8988T (cell line): ENCODE data around the gene FIGN.

Source experiments
- DNase-seq: peaks from one replicate; pipeline ENCODE4 v3.0.0; 2011

The FIGN gene

DNA sequence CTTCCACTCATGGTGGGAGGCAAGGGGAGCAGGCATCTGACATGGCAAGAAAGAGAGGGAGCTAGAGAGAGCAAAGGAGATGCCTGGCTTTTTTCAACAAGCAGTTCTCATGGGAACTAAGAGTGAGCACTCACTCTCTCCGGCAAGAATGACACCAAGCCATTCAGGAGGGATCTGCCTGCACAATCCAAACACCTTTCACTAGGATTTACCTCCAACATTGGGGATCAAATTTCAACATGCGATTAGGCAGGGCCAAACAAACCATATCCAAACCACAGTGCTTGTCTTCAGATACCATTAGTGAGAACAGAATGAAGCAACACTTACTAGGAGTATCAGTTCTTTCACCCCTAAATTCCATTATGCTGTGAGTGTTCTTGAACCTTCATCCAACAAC is 77.3 kb downstream of the FIGN start:
- DNase-seq = no peak

DNA sequence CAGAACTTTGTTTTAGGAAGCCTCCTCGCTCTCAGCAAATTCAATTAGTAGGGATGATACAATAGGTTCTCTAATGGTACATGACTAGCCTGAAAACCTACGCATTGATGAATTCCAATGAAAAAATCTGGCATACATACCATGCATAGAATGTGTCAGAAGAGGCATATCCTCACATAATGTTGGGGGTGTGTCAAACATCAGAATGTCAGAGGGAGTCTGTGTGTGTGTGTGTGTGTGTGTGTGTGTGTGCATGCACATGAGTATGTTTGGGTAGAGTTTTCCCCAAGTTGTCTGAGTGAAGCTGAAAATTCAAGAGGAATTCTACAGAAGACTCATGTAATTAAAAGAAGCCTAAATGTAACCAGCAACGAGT is 78.5 kb downstream of the FIGN start:
- DNase-seq = no peak

DNA sequence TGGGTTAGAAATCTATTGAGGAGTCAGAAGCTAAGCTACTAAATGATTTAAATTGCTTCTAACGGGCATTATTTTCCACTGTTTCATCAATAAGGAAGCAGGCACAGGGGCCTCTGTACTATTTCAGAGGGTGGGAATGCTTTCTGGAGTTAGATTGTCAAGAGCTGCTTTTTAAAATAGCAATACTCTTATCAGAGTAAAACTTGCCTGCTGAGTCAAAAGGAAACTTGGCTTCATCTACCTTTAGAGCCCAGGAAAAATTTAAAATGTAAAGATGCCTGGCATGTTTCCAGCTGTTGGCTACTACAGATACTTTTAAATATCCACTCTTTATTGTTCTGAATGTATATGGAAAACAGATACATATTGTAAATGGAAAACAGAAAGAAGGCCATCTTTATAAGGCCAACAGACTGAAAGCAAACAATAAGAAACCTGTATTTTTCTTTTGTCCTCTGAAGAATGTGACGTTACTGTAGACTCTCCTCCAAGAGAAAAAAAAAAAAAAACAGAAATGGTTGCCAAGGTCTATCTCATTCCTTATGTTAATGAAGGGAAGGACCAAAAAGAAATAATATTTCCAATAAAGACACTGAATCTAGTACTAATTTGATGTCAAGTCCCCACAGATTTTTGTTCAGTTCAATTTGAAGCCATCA is 79.1 kb downstream of the FIGN start:
- no peak for DNase-seq

DNA sequence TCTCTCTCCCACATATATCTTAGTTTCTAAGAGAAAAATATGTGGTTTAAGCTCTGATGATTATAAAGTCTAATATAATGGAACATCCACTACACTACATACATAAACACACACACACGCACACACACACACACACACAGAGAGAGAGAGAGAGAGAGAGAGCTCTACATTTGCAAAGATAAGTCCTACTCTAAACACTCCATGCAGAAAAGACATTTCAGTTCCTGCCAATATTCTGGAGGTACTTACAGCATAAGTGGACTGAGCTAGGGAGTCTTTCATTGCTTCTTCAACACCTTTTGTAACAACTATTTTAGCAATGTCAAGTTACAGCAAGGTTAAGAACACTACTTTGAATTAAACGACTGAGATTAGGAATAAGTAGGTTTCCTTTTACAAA is 80.1 kb downstream of the FIGN start:
- no peak for DNase-seq

DNA sequence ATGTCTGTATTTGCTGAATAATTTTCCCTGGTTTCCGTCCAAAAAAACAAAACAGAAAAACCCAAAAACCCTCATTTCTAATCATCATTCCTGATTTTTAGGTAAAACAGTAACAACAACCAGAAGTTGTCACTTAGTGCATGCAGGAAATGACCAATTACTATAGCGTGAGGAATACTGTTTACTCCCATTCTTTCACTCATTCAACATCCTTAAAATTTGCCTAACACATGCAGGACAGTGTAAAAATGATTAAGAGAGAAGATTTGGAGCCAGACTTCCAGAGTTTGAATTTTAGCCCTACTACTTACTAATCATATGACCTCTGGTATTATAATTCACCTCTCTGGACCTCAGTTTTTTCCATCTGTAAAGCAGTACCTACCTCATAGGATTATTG is 83.1 kb downstream of the FIGN start:
- DNase-seq = no peak

DNA sequence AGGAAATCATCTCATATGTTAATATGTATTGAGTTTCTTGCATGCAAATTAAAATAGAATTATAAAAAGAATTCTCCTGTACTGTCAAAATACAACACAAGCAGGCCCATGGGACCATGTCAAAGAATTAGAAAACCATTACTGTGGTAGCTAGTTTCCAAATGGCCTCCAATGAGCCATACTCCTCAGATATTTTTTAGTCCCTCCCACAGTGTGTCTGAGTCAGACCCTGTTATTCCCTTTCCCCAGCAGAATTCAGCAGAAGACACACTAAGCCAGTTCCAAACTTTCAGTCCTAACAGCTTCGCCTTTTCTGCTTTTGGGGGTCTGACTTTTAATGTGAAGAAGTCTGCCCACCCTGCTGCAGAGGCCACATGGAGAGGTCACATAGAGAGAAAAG is 86.7 kb downstream of the FIGN start:
- no peak for DNase-seq

DNA sequence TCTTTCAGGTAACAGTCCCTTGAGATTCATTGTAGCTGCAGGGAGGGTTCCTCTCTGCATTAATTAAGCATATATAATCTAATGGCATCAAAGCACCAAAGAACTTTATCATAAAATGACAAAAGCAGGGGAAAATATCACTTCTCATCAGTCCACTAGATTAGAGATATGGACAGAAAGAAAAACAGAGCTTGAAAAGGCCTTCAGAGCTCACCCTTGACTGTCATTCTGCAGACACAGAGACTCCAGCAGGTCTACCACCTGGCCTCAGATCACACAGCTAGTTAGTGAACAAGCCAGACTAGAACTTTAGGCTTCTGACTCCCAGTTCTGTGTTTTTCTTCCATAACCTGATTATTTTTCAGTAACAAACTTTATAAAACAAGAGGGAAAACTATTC is 88.5 kb downstream of the FIGN start:
- no peak for DNase-seq

DNA sequence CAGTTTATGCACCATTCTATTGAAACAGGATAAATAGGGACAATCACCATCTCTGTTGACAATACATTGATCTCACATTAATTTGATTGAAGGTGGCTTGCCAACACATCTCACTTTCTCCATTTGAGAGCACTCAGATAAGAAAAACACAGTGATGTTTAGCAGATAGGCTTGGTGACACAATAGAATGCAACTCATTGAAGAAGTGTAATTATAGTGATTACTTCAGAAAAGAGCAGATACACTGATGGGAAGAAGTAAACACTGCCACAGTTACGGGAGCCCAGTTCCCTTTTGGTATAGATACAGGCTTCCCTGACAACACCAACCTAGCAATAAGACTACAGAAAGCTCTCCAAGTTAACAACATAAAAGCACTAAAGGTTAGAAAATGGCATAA is 89.1 kb downstream of the FIGN start:
- no peak for DNase-seq

DNA sequence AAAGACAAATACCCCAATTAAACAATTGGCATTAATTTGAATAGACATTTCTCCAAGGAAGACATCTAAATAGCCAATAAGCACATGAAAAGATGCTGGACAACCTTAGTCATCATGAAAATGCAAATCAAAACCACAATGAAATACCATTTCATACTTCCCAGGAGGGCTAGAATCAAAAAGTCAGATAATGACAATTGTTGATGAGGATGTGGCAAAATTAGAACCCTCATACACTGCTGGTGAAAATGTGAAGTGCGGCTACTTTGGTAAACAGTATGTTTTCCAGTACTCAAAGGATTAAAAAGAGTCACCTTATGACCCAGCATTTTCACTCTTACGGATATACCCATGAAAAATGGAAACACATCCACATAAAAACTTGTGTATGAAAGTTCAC is 91.6 kb downstream of the FIGN start:
- no peak for DNase-seq

DNA sequence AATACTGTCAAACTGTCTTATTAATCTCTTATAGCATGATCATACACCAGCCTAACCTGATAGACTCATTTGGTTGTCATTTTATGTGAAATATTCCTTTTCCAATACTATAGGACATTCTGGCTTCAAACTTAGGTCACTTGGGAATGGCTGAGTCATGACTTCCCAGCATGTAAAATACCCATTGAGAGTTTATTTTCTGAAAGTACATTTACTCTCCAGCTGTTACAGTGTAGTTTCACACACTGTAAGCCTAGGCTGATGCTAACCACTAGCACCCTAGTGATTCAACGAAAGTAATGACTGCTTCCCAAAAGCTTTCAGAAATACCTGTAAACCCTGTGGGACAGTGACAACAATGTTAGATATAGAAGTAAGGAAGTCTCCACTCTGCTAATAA is 93.8 kb downstream of the FIGN start:
- DNase-seq = no peak

DNA sequence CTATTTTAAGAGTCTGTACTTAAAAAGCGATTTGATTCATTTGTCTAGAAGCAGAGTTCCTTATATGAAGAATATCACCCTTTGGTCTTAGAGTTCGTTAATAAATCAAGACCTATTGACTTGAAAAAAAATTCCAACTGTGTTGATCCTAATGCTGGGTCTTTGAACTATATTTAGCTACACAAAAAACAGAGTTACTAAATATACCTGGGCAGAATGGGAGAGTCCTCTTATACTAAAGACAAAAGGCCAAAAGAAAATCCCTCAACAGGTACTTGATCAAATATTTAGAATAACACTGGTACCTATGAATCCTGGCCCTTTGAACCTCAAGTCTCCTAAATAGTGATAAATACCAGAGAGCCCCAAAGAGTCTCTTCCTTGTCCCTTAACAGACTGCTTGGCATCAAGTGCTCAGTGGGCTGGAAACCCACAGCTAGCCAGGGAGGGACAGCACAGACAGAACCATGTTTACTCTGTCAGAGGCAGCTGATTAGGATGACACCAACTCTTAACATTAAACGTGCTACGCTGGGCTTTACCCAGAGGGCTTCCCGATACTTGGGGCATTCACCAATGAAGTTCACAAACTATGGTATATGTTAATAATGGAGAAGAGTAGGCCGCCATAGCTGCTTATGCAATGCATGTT is 95.1 kb downstream of the FIGN start:
- no peak for DNase-seq

DNA sequence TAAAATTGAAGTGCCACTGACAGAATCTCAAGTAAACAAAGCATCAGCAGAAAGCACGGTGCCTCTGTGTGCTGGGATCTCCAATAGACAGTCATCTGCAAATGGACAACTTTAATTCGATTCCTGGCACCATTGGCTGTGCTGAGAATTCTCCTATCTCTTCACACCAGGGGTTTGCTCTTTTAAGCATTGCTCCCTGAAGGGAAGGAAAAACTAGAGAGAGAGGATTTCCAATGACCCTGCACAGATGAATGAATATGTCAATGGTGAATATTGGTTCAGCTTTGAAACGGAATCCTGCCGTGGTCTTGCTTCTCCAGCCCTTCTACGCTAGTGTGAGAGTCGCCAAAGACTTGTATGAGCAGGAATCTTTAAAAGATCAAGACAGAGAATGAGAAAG is 97.9 kb downstream of the FIGN start:
- DNase-seq = no peak

DNA sequence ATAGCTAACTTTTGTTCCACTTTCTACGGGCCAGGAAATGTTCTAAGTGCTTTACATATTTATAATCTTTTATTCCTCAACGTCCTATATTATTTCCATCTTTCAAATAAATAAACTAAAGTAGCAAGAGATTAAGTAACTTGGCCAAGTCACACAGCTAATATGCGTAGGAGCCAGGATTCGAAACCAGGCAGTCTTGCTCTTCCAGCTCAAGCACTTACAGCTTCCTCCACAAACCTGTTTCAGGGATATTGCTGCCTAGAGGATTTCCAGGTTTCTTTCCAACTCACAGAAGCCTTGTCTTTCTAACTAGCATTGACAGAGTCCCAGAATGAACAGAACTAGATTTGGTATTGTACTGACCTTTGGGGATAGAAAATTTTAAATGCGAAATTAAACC is 102.5 kb downstream of the FIGN start:
- no peak for DNase-seq

DNA sequence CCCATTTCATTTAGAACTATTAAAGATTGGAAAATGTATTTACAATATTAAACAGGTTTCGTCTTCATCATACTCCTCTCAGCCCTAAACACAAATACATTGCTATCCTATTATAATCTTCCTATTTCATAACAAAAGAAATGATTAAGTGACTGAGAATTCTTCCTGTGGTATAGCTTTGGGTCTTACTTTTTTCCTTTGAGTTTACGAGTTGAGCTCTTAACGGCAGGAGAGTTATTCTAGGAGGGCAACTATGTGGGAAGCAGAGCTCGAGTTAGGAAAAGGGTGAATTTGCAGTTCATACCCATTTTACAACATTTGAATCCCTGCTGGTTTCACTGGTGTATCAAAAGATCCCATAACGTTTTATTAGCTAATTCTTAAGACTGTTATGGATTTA is 105.0 kb downstream of the FIGN start:
- no peak for DNase-seq

DNA sequence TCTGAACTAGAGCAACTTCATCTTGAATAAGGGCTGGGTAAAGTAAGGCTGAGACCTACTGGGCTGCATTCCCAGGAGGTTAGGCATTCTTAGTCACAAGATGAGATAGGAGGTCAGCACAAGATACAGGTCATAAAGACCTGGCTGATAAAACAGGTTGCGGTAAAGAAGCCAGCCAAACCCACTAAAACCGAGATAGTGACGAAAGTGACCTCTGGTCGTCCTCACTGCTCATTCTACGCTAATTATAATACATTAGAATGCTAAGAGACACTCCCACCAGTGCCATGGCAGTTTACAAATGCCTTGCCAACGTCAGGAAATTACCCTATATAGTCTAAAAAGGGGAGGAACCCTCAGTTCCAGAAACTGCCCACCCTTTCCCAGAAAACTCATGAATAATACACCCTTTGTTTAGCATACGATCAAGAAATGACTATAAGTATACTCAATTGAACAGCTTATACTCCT is 109.1 kb downstream of the FIGN start:
- DNase-seq = no peak

DNA sequence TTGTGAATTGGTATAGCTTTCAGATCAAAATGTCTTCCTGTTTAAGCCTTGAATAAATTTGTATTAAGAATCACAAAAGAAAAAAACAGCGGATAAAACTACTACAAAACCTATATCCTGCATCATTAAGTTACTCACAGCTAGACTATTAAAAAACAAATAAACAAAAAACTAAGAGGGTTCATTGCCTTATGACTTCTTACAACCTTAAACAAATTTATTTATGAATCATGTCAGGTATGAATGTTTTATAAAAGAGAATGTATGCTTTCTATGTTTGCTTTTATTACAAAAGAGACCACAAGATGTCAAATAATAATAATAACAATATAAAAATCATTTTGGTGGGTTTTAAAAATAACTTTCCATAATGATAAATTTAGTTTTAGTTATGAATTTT is 109.6 kb downstream of the FIGN start:
- no peak for DNase-seq

DNA sequence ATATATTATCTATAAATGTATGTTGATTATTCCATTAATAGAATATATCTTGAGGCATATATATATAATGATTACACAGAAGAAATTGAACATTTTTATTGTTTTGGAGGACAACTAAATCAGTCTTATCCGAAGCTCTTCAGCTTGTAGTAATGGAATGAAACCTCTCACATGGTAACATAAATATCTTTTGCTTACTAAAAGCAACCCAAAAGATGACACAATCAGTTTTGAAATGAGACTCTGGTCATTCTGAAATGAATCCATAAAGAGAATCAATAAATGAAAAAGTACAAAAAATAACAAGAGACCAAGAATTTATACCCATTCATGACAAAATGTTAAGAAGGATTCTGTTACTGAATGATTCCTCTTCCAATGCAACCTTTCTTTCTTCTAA is 110.2 kb downstream of the FIGN start:
- no peak for DNase-seq

DNA sequence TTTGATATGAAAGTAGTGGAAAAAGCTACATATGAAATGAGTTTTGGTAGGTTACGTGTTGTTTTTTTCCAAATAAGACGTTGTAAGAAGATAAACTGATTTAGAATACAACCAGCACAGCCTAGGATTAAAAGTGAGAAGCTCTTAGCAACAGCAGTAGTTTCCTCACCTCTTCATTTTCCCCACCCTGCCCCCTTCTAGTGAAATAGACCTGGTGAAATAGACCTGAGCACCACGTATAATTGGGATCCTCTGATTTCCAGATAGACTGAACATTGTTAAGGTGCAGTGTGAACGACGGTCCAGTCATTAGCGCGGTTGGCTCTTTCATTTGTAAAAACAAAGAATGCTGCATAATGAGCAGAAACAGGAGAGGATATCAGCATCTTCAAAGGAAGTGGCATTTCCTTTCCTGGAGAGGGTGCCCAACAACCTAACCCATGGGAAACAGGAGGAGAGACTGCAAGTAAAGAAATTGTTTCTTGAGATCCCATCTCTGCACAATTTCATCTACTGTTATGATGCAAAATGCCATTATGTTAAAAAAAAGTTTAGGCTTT is 114.3 kb downstream of the FIGN start:
- DNase-seq = no peak

DNA sequence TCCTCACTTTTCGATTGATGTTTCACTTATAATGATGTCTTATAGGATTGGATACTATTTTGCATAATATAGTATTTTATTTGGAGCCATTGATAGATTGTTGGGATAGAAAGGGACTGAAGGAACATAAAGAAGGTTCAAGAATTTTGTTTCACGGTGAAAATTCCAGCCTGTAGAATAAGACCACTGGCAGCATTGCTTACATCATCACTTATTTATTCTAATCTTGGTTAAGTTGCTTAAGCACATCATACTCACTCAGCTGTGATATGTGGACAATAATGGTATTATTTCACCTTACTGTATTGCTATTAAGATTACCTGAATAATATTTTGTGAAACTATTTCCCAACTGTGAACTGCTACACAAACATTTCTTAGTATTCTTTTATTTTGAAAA is 118.3 kb downstream of the FIGN start:
- DNase-seq = no peak

DNA sequence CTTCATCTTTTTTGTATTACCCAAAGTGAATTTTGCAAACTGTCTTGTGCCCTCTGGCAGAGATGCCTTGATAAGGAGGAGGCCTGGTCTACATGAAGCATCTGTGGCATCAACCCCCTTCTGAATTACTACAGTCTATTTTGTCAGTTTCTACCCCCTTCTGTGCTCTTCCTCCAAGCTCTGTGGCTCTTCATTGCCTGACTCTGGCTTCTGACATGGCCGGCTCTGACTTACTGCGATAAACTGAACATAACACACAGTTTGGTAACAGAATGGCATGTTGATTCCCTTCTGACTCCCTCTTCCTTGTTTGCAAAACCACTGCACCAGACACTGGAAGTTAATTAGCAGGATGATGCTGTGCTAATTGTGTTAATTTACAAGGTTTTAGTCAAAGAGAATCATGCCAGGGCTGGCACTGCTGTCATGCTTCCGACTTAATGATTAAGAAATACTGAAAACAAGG is 122.5 kb downstream of the FIGN start:
- no peak for DNase-seq

DNA sequence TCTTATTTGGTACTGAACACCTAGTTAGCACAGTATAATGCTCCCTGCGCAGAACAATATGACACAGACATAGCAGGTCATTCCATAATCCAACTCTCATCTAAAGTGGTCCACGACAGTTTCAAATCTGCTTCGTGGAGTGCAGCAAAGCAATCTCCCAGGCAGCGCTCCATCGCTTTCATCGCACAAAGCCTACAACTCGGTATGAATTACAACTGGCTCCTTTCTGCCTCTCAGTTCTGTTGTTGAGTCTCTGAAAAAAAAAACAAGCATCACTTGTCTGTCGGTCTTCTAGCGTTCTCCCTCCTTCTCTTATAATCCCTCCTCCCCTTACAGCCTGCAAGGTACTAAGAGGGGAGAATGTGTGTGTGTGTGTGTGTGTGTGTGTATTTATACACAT is 123.5 kb downstream of the FIGN start:
- no peak for DNase-seq

DNA sequence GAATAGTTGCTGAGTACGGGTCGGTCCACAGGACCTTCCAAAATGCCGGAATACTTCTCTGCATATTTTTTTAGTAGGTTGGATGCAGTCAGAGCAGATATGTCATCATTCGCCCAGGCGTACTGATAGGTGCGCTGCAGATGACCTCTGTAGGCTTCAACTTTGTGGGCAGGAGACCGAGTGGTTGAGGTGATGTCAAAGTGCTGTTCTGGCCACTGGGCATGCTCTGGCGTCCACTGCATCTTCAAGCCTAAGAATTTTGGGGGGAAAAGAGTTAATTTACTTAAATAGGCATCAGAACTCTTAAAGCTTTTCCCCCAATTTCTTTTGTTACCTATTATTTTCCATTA is 124.3 kb downstream of the FIGN start:
- no peak for DNase-seq

DNA sequence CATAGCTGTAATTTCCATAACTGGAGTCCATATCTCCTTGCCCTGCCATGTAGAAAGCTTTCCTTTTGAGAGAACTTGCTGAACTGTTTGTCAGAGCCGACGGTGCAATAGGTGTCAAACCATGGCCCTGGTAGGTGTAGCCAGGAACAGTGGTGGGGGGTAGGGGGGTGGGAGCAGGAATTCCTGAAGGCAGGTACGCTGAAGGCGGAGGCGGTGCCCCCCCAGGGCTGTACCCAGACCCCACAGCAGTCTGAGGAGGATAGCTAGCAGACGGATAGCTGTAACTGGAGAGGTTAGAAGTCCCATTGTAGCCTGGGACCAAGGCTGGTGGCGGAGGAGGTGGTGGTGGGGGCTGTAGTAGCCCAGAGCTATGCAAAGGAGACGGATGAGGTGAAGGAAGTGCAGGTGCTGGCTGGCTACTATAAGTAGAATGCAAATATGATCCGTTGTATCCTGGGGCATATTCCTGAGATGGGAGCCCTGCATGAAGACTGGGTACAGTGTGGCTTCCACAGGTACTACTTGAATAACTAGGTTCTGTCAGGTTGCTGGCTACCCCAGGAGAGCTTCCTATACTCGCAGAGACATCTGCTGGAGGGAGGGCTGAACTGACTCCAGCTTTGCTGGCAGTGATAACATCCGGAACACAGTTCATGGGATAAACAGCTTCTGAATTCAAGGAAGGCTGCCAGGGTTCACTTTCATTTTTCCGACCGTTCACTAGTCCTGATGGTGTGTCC is 124.8 kb downstream of the FIGN start:
- peak; percentile 22 for DNase-seq

DNA sequence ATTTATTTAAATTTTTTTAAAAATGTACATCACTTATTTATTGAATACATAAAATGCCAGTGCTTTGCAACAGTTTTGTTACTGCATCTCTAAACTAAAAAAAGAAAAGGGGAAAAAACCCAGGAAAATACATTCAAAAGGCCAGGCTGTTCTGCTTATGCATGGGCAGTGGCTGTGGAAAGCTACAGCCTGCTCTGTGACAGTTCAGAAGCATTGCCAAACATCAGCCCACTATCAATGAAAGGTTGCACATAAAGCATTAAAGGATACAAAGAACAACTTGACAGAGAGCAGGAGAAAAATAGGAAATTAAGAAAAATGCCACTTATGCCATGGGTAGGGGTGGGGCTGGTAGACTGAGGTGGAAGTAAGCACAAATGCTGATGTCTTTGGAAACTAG is 128.2 kb downstream of the FIGN start:
- no peak for DNase-seq
